Measurements from ENCODE around the gene TUBA3D.
"Not testable (repeated sequence)": the region's sequence is repeated elsewhere in the genome, so short reads cannot be mapped to it uniquely, and the experiment has no call there.

Gene TUBA3D

GRCh38 chr2:131514408-131515166, 38.7 kb downstream of the TUBA3D start:
- H3K27me3 ChIP-seq (ENCODE audit: insufficient read depth, poor library complexity, severe bottlenecking); H3K4me3 ChIP-seq (ENCODE audit: severe bottlenecking); H3K36me3 ChIP-seq (ENCODE audit: low read depth); H3K4me1 ChIP-seq (ENCODE audit: insufficient read depth, poor library complexity, severe bottlenecking); DNase-seq (ENCODE audit: low spot score); H3K27ac ChIP-seq (ENCODE audit: poor library complexity, severe bottlenecking); H3K9me3 ChIP-seq (ENCODE audit: severe bottlenecking); ATAC-seq (ENCODE audit: low read depth): not testable (repeated sequence)

GRCh38 chr2:131515235-131515634, 39.3 kb downstream of the TUBA3D start:
- H3K4me1 ChIP-seq (ENCODE audit: insufficient read depth, poor library complexity, severe bottlenecking), result not testable (repeated sequence)

GRCh38 chr2:131516011-131516410, 40.1 kb downstream of the TUBA3D start:
- Histone ChIP-seq H3K36me3 (ENCODE audit: low read depth) (no peaks in the 10 kb centered on the region), H3K4me3 (ENCODE audit: severe bottlenecking) (no peak overlapping the region), H3K4me1 (ENCODE audit: insufficient read depth, poor library complexity, severe bottlenecking) (no peaks in the 10 kb centered on the region), H3K9me3 (ENCODE audit: severe bottlenecking) (no peaks in the 10 kb centered on the region), H3K27me3 (ENCODE audit: insufficient read depth, poor library complexity, severe bottlenecking) (no peaks in the 10 kb centered on the region), H3K27ac (ENCODE audit: poor library complexity, severe bottlenecking) (no peak overlapping the region)
- ATAC-seq (ENCODE audit: low read depth), result no peak
- no peak for TF ChIP-seq CTCF (IDR thresholded peaks at IDR 0.05; ENCODE audit: poor library complexity, severe bottlenecking)
- no peak for DNase-seq (ENCODE audit: low spot score)

More at GRCh38 chr2:131515235-131515634, 39.3 kb downstream of the TUBA3D start:
- DNase-seq (ENCODE audit: low spot score); ATAC-seq (ENCODE audit: low read depth); H3K27me3 ChIP-seq (ENCODE audit: insufficient read depth, poor library complexity, severe bottlenecking); H3K4me3 ChIP-seq (ENCODE audit: severe bottlenecking); H3K9me3 ChIP-seq (ENCODE audit: severe bottlenecking); H3K27ac ChIP-seq (ENCODE audit: poor library complexity, severe bottlenecking); H3K36me3 ChIP-seq (ENCODE audit: low read depth): not testable (repeated sequence)

GRCh38 chr2:131516621-131517020, 40.7 kb downstream of the TUBA3D start:
- DNase-seq (ENCODE audit: low spot score); H3K4me1 ChIP-seq (ENCODE audit: insufficient read depth, poor library complexity, severe bottlenecking); H3K27ac ChIP-seq (ENCODE audit: poor library complexity, severe bottlenecking); H3K27me3 ChIP-seq (ENCODE audit: insufficient read depth, poor library complexity, severe bottlenecking); H3K9me3 ChIP-seq (ENCODE audit: severe bottlenecking); ATAC-seq (ENCODE audit: low read depth); H3K4me3 ChIP-seq (ENCODE audit: severe bottlenecking); H3K36me3 ChIP-seq (ENCODE audit: low read depth): not testable (repeated sequence)
- peak; percentile 11 for TF ChIP-seq CTCF (IDR thresholded peaks at IDR 0.05; ENCODE audit: poor library complexity, severe bottlenecking)

GRCh38 chr2:131517106-131517831, 41.4 kb downstream of the TUBA3D start:
- Histone ChIP-seq H3K9me3 (ENCODE audit: severe bottlenecking) (no peaks in the 10 kb centered on the region), H3K4me3 (ENCODE audit: severe bottlenecking) (no peak overlapping the region), H3K27me3 (ENCODE audit: insufficient read depth, poor library complexity, severe bottlenecking) (no peaks in the 10 kb centered on the region), H3K4me1 (ENCODE audit: insufficient read depth, poor library complexity, severe bottlenecking) (no peaks in the 10 kb centered on the region), H3K36me3 (ENCODE audit: low read depth) (no peaks in the 10 kb centered on the region), H3K27ac (ENCODE audit: poor library complexity, severe bottlenecking) (no peak overlapping the region)
- DNase-seq (ENCODE audit: low spot score) (peak; percentile 30), ATAC-seq (ENCODE audit: low read depth) (no peak)
- no peak for TF ChIP-seq CTCF (IDR thresholded peaks at IDR 0.05; ENCODE audit: poor library complexity, severe bottlenecking)

GRCh38 chr2:131517856-131518255, 41.9 kb downstream of the TUBA3D start:
- DNase-seq (ENCODE audit: low spot score); H3K4me1 ChIP-seq (ENCODE audit: insufficient read depth, poor library complexity, severe bottlenecking); H3K27ac ChIP-seq (ENCODE audit: poor library complexity, severe bottlenecking); ATAC-seq (ENCODE audit: low read depth); H3K9me3 ChIP-seq (ENCODE audit: severe bottlenecking); H3K4me3 ChIP-seq (ENCODE audit: severe bottlenecking); H3K27me3 ChIP-seq (ENCODE audit: insufficient read depth, poor library complexity, severe bottlenecking); H3K36me3 ChIP-seq (ENCODE audit: low read depth): not testable (repeated sequence)

- not testable (repeated sequence) for H3K27me3 ChIP-seq (ENCODE audit: insufficient read depth, poor library complexity, severe bottlenecking); H3K27ac ChIP-seq (ENCODE audit: poor library complexity, severe bottlenecking); ATAC-seq (ENCODE audit: low read depth); DNase-seq (ENCODE audit: low spot score); H3K36me3 ChIP-seq (ENCODE audit: low read depth); H3K4me3 ChIP-seq (ENCODE audit: severe bottlenecking); H3K4me1 ChIP-seq (ENCODE audit: insufficient read depth, poor library complexity, severe bottlenecking); H3K9me3 ChIP-seq (ENCODE audit: severe bottlenecking)
Measured at GRCh38 chr2:131518531-131518930, 42.6 kb downstream of the TUBA3D start.

All from RWPE2 (cell line).